Measurements from ENCODE around the gene SMC6.

Gene SMC6

DNA sequence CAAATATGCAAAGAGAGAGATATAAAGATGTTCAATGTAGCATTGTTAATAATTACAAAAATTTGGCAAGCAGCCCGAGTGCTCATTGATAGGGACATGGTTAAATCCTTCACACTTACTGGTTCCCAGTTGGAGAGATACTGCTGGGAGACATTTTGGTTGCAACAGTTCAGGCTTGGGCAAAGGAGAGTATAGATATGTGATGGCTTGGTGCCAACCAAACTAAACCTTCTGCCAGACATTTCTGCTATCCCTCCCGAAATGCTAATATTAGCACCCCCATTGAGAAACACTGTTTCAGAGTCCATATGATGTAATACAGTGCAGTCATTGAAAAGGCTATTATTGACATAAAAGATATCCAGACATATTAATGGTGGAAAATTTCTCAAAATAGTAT, 11.8 kb upstream of the SMC6 start:
- DNase-seq: no peak

DNA sequence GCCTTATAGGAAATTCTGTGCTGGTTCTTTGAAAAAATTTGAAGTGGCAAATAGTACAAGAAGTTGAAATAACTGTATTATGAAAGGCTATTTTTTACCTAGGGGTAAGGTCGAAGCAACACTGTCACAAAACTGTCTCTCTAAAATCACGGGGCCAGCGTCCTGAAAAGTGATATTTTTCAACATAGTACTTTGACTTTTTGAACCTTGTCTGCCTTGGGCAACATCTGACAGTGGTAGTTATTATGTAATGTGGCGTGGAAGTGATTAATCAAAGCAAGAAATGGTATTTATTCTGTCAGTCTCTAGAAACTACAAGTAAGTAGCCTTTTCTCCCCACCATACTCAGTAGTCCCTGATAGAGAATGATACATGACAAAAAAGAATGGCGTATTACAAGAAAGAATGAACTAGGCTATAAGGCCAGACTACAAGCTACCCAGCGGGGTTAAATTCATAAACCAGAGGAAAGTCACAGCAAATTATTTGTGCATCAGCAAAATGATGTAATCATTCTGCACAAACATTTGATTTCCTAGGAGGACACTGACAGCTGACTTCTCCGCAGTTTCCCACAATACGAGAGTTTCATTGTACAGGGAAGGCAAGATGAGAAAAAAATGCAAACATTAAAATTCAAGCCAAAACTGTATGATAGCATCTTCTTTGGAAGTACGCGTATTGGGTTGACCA, 10.2 kb upstream of the SMC6 start:
- no peak for DNase-seq

DNA sequence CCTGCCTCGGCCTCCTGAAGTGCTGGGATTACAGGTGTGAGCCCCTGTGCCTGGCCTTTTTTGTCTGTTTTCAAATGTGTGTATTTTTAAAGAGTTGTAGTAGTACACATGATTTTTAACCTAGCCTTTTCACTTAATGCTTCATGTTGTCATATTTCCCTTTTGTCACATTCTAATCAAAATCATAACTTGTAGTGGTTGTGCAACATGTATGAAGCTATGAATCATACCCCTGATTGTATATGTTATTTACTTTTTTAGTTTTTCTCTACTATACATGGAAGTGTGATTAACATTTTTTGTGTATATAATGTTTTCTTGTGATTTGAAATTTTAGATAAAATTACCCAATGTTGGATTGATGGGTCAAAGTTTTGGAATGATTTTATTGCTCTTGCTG, 8.8 kb upstream of the SMC6 start:
- DNase-seq: no peak

DNA sequence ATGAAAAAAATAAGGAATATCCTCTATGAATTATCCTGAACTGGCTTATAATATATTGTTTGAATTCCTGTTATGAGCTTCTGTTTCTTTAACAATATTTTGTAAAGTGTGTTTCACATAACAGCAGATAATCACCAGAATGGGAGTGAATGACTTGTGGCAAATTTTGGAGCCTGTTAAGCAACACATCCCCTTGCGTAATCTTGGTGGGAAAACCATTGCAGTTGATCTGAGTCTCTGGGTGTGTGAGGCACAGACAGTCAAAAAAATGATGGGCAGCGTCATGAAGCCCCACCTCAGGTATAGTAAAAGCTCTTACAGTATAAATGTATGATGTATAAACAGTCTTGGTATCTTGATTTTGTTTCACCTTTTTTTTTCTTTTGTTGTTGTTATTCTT, 6.2 kb upstream of the SMC6 start:
- no peak for DNase-seq

DNA sequence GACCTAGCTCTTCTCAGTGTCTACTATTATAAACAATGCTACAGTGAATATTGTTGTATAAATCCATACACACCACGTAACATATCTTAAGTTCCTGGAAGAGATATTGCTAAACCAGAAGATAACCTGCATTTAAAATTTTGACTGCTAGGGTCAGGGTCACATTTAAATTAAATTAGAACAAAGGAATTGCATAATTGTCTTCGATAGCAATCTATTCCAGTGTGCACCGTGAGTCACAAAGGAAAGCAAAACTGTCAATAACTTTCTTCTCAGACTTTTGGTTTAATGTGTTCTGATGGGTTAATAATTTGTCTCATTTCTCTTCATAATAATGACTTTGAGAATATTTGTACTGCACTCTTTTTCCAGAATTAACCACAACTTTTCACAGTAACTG, 4.5 kb upstream of the SMC6 start:
- DNase-seq: no peak

DNA sequence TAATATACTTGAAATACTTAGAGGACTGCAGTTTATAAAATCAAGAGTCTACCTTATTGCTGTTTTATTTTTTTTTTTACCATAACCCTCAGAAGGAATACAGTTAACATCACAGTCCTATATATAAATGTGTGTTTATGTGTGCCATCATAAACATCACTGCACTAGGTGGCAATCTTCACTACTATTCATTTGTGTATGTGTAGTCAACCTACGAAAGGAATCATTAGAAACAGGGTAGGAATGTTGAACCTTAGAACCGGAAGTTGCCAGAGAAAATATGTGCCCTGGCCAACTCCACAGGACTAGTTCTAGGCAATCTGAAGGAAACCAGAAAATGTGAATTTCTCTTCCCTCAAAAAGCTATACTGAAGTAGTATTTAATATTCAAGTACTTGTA, 3.7 kb upstream of the SMC6 start:
- peak; percentile 50 for DNase-seq

DNA sequence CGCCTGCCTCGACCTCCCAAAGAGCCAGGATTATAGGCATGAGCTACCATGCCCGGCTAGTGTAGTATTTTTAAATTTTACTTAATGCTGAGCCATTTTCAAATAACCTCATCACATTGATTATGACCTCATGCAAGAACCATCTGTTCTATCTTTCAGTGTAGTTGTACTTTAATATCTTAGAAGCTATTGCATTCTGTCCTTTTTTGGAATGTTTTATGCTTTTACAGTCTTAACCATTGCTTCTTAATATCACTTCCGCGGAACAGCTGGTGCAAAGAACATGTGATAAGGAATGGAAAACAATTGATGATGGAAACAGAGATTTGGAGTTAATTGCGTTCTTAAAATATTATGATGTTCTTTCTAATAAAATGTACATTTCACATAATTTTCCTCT, 3.1 kb upstream of the SMC6 start:
- DNase-seq: peak; percentile 39

DNA sequence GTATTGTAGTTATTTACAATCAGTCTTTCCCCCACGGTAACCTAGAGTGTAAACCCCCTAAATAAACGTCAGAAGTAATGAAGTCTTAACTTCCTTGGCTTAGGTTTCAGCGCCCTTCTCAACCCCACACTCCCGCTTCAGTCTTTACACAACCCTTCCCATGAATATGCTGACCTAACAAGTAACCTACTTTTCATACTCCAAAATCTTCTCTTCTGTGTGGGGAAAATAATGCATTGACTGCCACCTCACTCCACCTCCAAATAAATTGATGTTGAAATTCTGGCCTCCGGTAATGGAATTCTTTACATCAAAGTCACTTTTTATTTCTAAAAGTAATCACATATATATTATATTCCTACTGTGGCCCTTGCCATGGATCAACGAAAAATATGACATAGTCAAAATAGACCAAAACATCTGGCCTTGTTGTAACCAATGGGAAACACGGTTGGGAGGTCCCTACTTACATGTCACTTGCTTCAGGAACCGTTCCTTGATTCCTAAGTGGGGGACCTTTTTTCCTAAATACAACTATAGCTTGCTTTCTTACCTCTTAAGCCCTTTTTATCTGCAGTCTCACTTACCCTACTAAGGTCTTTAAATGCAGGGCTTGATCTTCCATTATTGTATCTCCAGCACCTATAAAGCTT, 1.3 kb upstream of the SMC6 start:
- peak; percentile 13 for DNase-seq

DNA sequence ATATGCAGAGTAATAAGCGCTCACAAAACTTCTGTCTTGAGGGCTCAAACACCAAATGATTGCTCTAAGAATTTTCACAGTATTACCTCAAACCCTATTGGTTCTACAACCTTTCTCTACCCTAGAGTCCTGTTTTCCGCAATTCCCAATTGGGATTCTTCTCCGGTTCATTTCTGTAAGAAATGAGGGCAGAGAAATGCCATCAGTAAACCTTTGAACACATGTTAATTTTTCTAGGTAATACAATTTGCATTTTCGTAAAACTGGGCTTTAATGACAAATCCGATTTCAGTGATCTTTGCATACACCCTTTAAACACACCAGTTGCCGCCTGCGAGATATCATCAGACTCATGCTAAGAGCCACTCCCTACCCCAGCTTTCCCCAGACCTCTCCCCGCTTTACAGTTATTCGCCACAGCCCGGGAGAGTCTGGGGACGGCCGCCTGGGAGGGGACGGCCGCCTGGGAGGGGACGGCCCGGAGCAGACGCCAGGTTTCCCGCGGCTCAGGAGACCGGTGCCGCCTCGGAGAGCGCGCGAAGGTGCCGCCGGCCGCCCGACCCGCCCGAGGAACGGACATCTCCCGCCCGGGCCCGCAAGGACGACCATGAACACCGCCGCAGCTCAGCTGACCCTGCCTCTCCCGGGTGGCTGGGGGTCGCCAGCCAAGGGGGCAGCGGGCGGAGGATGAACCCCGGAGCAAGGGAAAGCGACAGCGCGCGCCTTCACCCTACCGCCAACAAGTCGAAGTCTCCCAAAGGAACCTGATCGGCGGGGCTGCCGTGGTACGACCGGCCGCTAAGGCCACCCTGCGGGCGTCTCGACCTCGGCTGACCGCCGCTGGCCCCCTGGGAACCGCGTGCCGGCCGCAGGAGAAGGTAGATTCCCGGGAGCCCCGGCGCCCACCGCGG, 463 bp downstream of the SMC6 start:
- DNase-seq: peak; percentile 24

DNA sequence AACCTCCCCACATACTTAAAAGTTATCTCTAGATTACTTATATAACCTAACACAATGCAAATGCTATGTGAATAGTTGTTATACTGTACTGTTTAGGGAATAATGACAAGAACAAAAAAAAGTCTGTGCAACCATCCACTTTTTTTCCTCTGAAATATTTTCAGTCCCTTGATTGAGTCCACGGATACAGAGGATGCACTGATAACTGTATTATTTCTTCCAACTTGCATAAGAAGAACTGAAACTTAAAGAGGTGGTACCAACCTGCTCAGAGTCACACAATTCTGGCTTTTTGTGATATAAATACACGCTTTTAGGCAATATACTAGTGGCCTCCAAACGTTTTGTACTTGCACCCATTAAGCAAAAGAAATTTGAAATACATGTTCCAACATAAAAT, 1.4 kb downstream of the SMC6 start:
- DNase-seq: no peak

DNA sequence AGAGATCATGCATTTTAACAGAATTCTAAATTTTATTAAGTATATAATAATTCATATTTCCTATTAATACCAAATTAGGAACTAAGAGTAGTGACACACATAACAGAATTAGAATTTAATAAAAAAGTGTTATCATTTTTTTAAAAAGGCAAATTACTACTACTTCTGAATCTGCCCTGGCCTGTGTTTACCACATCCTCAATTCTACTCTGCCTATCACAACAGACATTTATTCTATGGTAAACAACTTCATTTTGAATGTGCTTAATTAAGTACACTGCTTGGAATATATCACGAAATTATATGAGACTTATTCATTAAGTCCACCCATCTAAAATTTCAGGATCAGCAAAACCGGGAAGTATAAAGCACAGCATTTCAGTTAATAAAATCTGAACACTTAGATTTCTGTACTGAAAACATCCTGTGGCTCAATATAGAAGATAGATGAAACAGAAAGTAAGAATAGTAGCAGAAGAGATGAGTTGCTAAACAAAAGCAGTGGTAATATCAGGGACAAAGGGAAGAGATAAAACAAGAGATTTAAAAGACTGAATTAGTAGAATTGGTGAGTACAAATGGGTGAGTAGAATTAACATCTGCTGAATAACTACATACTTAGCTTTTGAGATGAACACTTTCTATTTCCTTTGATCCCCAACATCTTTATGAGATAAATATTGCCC, 3.7 kb downstream of the SMC6 start:
- DNase-seq: no peak

DNA sequence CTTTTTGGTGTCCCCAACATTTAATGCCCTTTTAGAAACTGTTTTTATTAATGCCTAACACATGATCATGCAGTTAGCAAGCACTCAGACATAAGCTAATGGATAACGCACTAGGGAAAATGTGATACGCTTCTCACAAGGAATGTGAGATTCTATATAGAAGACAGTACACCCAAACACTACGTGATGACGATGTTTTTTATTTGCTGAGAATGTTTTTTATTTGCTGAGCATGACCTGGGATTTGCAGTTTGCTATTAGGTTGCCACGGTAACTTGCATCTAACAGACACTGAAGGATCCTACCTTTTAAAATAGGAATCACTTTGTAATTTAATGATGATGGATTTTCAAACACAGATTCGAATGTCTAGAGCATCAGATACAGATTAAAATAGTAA, 4.9 kb downstream of the SMC6 start:
- no peak for DNase-seq

DNA sequence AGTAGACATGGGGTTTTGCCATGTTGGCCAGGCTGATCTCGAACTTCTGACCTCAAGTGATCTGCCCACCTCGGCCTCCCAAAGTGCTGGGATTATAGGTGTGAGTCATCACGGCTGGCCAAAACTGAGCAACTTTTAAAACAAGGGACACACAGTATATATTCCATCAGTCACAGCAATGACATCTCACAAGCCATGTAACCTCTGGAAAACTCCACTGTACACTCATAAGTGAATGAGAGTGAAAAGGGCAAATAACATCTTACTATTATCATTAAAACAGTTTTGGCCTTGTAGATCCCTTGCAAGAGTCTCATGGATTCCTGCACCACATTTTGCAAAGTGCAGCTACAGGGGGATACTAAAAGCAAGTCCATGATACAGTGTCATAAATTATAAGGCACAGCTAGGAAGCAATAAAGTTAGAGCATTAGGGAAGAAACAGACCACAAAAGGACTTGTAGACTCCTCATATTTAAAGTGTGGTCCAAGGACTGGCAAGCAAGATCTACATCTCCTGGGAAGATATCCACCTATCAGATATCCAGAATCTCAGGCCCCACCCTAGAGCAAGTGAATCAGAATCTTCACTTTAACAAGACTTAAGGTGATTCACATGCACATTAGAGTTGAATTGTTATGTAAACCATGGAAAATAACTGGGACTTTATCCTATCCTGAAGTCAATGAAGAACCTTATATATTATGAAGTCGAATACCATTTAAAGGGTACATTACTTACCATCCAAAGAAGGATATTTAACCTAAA, 5.7 kb downstream of the SMC6 start:
- no peak for DNase-seq

DNA sequence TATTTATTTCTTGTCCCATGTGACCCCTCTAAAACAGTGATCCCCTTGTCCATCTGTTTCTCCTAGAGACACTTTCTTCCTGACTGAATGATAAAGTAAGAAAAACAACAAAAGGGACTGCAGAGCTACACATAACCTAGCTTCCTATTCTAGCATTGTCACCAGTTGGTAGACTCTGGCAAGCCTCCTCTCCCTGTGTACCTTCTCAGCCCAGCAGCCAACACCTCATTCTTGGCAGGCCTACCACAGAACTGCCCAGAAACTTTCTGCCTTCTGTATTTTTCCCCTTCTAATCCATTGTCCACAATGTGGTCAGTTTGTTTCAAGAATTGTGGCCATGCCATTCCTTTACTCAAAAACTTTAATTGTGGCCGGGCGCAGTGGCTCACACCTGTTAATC, 13.4 kb downstream of the SMC6 start:
- no peak for DNase-seq

DNA sequence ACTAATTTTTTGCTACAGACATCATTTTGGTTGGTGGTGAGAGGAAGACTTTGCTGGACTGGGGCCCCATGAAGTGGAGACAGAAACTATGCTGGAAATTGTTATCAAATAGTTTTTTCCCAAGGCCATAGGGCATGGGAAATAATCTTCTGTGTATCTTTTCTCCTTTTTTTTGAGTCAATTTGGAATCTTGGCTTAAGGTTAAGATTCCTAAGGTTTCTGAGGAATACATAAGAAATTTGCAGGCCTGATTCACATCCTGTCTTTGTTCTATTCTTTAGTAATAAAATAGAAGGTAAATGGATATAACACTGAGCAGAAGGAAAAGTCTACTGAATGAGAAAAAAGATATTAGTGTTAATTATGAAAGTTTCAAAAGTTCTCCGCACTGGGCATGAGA, 16.6 kb downstream of the SMC6 start:
- peak; percentile 66 for DNase-seq

DNA sequence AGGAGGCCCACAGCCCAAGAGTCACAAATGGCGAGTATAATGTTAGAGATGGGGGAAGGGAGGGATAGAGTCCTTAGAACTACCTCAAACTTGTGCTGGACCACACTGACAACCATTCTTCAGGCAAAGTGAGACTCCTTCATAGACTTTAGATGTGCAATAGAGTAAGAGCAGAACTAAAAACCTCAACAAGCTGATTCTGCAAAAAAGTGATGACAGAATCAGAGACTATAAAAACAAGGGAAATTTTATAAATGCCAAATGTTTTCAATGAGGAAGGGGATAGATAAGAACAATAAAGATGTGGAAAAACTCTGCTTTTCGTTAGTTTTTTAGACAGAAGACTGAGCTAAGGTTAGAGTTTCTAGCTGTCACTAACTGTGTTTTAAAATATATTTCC, 17.7 kb downstream of the SMC6 start:
- no peak for DNase-seq

DNA sequence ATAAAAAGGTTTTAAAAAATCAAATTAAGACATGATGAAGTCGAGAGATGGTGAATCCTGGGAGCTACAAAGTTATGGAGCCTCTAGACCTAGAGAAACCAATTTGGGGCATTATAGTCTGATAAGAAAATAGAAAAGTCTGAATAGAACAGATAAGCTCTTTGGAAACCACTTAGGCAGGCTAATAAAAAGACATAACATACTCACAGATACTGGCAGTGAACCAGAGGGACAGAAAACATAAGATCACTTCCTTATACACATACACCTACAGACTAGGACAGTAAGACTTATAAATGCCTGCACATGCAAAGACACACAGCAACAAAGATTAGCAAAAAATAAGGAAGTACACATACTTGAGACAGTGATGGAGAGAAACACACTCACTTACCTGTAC, 20.0 kb downstream of the SMC6 start:
- no peak for DNase-seq

DNA sequence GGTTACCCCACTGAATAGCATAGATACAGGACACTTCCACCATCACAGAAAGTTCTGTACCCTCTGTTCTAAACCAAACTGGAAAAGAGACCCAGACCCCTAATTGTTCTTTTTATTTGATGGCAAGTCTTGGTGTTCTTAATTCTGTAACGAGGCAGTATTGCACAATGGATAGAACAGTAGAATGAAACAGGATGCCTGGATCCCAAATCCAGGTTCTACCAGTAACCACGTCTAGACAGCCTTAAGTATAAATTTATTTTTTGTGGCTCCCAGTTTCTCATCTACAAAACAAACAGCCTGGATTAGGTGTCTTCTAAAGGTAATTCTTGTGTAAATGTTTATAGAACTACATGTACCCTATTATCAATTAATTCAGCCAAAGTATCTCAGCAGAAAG, 23.7 kb downstream of the SMC6 start:
- DNase-seq: no peak

DNA sequence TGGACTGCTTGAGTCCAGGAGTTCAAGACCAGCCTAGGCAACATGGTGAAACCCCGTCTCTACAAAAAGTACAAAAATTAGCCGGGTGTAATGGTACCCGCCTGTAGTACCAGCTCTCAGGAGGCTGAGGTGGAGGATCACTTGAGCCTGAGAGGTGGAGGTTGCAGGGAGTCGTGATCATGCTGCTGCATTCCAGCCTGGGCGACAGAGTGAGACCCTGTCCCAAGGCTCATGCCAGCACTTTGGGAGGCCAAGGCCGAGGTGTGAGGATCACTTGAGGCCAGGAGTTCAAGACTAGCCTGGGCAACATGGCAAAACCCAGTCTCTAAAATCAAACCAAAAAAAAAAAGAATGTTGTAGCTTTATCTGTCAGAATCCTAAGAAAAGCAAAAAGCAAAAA, 25.4 kb downstream of the SMC6 start:
- no peak for DNase-seq

DNA sequence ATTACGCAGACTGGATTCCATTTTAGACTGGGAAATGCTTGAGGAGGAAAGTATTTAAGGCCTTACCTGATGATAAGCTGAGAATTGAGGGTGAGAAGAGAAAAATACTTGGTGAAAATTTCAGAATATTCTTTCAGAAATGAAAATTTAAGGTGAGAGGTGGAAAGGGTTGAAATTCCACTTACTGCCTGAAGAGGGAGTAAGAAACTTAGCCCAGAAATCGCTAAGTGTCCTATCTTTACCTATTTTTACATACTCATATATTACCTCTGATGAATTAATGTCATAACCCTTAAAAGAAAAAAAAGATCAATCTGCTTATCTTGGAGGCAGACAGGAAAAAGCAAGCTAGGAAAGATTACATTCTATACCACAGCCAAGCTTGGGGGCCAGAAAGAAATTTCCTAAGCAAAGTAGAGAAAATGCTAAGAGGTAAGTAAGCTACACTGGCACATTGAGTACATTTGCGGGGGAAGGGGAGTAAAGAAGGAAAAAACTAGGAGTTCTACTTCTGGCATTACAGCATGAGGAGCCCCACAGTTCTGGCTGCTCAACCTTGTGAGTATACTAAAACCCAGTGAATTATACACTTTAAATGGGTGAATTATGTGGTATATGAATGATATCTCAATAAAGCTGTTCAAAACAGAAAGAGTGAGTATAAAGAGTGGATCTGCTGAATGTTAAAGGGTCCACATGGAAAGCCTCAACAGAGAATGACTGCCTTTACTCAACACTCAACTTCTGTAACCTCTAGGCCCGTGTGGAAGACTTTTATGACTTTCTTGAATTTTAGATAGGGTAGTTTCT, 33.8 kb downstream of the SMC6 start:
- no peak for DNase-seq

DNA sequence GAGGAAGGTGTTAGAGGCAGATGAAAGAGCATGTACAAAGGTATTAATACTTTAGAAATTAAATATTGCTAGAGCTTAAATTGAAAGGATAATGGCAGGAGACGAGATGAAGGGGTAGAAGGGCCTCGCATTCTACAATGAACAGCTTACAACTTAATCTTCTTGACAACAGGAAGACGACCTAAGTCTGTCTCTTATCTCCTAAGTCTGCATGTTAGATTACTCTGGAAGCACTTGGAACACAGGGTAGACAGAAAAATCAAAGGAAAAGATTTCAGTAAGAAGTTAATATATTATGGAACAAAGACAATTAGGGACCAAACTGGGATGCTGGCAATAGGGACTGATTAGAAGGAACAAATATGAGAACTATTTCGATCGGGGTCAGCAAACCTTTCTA, 34.9 kb downstream of the SMC6 start:
- DNase-seq: no peak
